SJCRH30 (cell line): Measurements from ENCODE around the gene SYNDIG1. TPM values are rescaled to one million over a fixed set of nuclear protein-coding genes. Genes with fewer than 3 reads are reported as not detected.
A peak's percentile ranks its signal among the peaks of the same experiment; 100 is the strongest.

Experiments used
- DNase-seq, 2 experiments: peaks; one replicate each; pipeline ENCODE4 v3.0.0-alpha.2; 2015 to 2020
- H3K27ac ChIP-seq: fragments of 250-450 bp; sonication (Bioruptor Pico); 2 replicates; pipeline ENCODE4 v1.5.1; 2020; ENCODE audit warnings: mild to moderate bottlenecking, moderate library complexity
- H3K27me3 ChIP-seq: fragments of 250-450 bp; sonication (Bioruptor Pico); 2 replicates; pipeline ENCODE4 v1.5.1; 2020; ENCODE audit warnings: mild to moderate bottlenecking, moderate library complexity
- H3K36me3 ChIP-seq: fragments of 250-450 bp; sonication (Bioruptor Pico); 2 replicates; pipeline ENCODE4 v1.5.1; 2020; ENCODE audit warnings: mild to moderate bottlenecking, moderate library complexity
- H3K4me1 ChIP-seq: fragments of 250-450 bp; sonication (Bioruptor Pico); 2 replicates; pipeline ENCODE4 v1.5.1; 2020; ENCODE audit warnings: mild to moderate bottlenecking, moderate library complexity
- H3K4me3 ChIP-seq: fragments of 250-450 bp; sonication (Bioruptor Pico); 2 replicates; pipeline ENCODE4 v1.5.1; 2020; ENCODE audit warnings: mild to moderate bottlenecking, moderate library complexity
- H3K9me3 ChIP-seq: fragments of 250-450 bp; sonication (Bioruptor Pico); replicated peaks from 2 replicates; pipeline ENCODE4 v1.5.1; 2020; ENCODE audit warnings: mild to moderate bottlenecking, moderate library complexity
- total RNA-seq: library from RNA; depleted of rRNA; stranded (reverse); fragments of >200 nt; shearing (Covaris generic); gene quantifications from 2 replicates; pipeline ENCODE4 v1.2.3, GENCODE V29; 2014

SYNDIG1 gene
- total RNA-seq, 1 experiment from 2014 or later: not detected

DNA sequence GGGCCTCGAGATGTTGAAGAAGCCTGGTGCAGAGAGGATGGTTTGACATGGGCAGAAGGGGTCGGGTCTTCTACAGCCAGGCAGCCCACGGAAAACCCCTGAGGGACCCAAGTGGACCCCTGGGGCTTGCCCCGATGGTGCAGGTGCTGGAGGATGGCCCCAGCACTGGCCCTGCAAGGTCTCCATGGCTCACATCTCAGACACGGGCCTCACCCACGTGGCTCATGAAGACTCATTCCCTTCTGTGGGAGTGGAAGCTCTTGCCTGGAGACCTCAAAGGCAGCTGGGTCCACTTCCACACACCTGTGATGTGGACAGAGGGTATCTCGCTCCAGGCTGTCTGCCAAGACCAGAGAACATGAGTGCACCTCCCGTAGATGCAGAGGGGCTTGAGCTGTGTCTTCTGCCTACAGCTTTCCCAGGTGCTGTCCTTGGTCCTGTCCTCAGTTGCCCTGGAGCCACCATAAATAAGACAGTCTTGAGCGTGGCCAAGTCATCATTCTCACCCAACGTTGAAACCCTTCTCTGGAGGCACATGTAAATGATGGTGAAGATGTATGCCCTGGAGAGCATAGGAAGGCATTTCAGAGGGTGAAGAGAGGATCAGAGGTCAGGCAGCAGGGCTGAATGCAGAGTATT lies 108.0 kb downstream of the SYNDIG1 start:
- Histone ChIP-seq H3K9me3 (no peaks in the 10 kb centered on the region), H3K27me3 (no peaks in the 10 kb centered on the region), H3K36me3 (no peaks in the 10 kb centered on the region), H3K27ac (no peak overlapping the region), H3K4me3 (no peak overlapping the region), H3K4me1 (no peaks in the 10 kb centered on the region)
- peak in 1 of 2 experiments; percentile 32 for DNase-seq

DNA sequence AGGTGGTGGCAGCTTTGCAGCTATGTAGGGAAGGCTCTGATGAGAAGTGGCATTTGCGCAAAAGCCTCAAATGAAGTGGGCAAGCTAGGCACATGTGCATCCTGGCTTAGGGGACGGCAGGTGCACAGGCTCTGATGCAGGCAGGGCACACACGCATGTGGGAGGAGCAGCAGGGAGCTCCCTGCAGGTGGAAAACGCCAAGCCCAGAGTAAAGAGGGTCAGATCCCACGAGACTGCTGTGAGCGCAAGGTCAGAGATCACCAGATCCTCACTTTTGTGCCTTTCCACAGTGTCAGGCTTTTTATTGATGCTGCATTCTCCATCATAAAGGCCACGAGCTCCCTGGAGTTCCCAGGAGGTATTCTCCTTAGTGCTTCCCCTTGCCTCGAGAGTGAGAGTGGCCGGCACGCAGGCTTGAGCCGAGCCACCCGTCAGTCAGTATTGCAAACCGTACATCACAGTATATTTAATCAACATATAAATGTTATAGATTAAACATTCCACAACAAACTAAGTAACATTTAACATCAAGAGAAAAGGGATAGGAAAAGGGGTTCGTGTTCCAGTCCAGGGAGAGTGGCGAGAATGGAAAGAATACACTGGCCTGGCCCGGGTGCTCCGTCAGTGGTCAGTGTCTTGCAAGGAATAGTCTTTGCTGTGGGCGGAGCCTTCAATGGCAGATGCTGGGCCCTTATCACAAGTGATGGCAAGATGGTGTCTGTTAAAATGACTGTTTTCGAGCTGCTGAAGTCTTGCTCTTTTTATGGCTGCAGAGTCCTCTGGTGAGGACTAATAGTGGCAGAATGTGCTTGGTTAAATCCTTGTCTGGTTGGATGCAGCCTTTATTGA lies 109.4 kb downstream of the SYNDIG1 start:
- H3K4me1 ChIP-seq: no peaks in the 10 kb centered on the region
- H3K36me3 ChIP-seq: no peaks in the 10 kb centered on the region
- H3K27me3 ChIP-seq: no peaks in the 10 kb centered on the region
- H3K9me3 ChIP-seq: no peaks in the 10 kb centered on the region
- H3K4me3 ChIP-seq: no peak overlapping the region
- H3K27ac ChIP-seq: no peak overlapping the region
- DNase-seq: no peak

- no peaks in the 10 kb centered on the region for H3K36me3 ChIP-seq
- H3K27me3 ChIP-seq: peaks cover 1% of the 10 kb centered on the region; the same call in 1 of the 2 replicates
- H3K9me3 ChIP-seq: no peaks in the 10 kb centered on the region
- no peak overlapping the region for H3K27ac ChIP-seq
- DNase-seq: no peak
- H3K4me3 ChIP-seq: no peak overlapping the region
- no peaks in the 10 kb centered on the region for H3K4me1 ChIP-seq
Observed at GRCh38 chr20:24579475-24579874, 110.0 kb downstream of the SYNDIG1 start.

DNA sequence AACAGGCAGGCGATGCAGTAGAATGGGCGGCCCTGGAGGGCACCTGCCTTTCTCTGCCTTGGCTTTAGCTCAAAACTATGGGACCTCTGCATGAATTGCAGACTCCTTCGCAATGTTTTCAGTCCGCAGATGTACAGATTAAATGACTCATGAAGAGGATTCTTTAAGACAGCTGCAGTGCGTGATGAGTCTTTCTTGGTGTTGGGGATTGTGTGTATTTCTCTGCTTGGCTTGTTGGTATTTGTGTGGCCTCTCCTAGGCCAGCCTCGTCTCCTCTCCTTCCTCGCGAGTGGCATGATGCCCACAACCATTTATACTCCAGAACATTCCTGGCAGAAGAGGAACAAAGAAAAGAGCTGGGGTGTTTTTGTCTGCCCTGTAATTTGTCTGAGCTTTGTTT lies 110.6 kb downstream of the SYNDIG1 start:
- H3K9me3 ChIP-seq: no peaks in the 10 kb centered on the region
- H3K4me3 ChIP-seq: no peak overlapping the region
- no peaks in the 10 kb centered on the region for H3K4me1 ChIP-seq
- DNase-seq: peak in 1 of 2 experiments; percentile 24
- H3K36me3 ChIP-seq: no peaks in the 10 kb centered on the region
- H3K27ac ChIP-seq: no peak overlapping the region
- peaks cover 2% of the 10 kb centered on the region; the same call in 1 of the 2 replicates for H3K27me3 ChIP-seq

DNA sequence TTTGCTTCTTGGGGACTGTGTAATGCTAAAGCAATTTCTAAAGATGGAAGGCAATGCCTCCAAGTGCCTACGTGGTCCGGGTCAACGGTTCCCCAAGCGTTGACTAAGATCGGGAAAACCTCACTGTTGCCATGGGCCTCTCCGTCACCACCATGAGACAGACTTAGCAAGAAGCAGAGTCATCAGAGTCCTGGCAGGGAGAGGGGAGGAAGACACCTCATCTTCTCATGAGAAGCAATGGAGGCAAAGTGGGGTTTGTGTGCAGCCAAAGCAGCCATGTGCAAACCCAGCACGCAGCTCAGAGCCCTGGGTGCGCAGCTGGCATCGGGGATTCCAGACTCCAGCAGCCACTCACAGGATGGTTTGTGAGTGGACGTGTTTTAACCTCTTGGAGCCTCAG lies 111.4 kb downstream of the SYNDIG1 start:
- no peaks in the 10 kb centered on the region for H3K9me3 ChIP-seq
- H3K27ac ChIP-seq: no peak overlapping the region
- H3K4me1 ChIP-seq: no peaks in the 10 kb centered on the region
- no peak overlapping the region for H3K4me3 ChIP-seq
- DNase-seq: no peak
- no peaks in the 10 kb centered on the region for H3K36me3 ChIP-seq
- peaks cover 8% of the 10 kb centered on the region for H3K27me3 ChIP-seq

DNA sequence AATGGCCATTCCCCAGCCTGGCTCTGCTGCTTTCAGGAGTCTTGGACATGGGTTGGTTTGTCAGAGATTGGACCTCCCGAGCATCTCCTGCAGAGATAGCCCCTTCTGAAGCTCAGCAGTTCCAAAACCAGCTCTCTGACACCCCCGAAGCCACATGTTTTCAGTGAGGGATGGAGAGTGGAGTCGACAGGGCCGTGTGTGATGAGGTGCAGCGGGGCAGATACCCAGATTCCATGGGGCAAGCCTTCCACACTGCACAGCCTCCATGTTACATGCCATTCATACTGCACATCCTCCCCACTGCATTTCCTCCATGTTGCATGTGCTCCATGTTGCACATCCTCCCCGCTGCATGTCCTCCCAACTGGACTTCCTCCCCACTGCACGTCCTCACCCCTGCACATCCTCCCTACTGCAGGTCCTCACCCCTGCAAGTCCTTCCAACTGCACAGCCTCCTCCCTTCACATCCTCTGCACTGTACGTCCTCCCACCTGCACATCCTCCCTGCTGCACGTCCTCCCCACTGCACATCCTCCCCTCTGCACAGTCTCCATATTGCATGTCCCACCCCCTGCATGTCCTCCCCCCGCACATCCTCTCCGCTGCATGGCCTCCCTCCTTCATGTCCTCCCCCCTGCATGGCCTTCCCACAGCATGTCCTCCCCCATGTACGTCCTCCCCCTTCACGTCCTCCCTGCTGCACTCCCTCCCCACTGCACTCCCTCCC lies 112.2 kb downstream of the SYNDIG1 start:
- Histone ChIP-seq H3K4me1 (no peaks in the 10 kb centered on the region), H3K9me3 (no peaks in the 10 kb centered on the region), H3K27me3 (peaks cover 8% of the 10 kb centered on the region), H3K27ac (no peak overlapping the region), H3K4me3 (no peak overlapping the region), H3K36me3 (no peaks in the 10 kb centered on the region)
- no peak for DNase-seq

- no peaks in the 10 kb centered on the region for H3K36me3 ChIP-seq
- no peaks in the 10 kb centered on the region for H3K9me3 ChIP-seq
- peaks cover 8% of the 10 kb centered on the region for H3K27me3 ChIP-seq
- no peak overlapping the region for H3K4me3 ChIP-seq
- no peaks in the 10 kb centered on the region for H3K4me1 ChIP-seq
- no peak for DNase-seq
- no peak overlapping the region for H3K27ac ChIP-seq
Observed at GRCh38 chr20:24582373-24583168, 113.1 kb downstream of the SYNDIG1 start.

GRCh38 chr20:24583169-24583792 lies 113.9 kb downstream of the SYNDIG1 start:
- H3K36me3 ChIP-seq: no peaks in the 10 kb centered on the region
- no peak for DNase-seq
- no peaks in the 10 kb centered on the region for H3K9me3 ChIP-seq

GRCh38 chr20:24584078-24584477 lies 114.6 kb downstream of the SYNDIG1 start:
- no peaks in the 10 kb centered on the region for H3K36me3 ChIP-seq
- H3K9me3 ChIP-seq: no peaks in the 10 kb centered on the region
- H3K4me3 ChIP-seq: no peak overlapping the region
- H3K27ac ChIP-seq: no peak overlapping the region
- no peak for DNase-seq
- H3K4me1 ChIP-seq: no peaks in the 10 kb centered on the region
- H3K27me3 ChIP-seq: peaks cover 8% of the 10 kb centered on the region

More at GRCh38 chr20:24583169-24583792, 113.9 kb downstream of the SYNDIG1 start:
- Histone ChIP-seq H3K4me3 (no peak overlapping the region), H3K27ac (no peak overlapping the region), H3K27me3 (peaks cover 8% of the 10 kb centered on the region), H3K4me1 (no peaks in the 10 kb centered on the region)

- Histone ChIP-seq H3K27ac (no peak overlapping the region), H3K4me1 (no peaks in the 10 kb centered on the region), H3K4me3 (no peak overlapping the region), H3K27me3 (peaks cover 8% of the 10 kb centered on the region), H3K9me3 (no peaks in the 10 kb centered on the region), H3K36me3 (no peaks in the 10 kb centered on the region)
- no peak for DNase-seq
Observed at GRCh38 chr20:24584538-24585356, 115.3 kb downstream of the SYNDIG1 start.

DNA sequence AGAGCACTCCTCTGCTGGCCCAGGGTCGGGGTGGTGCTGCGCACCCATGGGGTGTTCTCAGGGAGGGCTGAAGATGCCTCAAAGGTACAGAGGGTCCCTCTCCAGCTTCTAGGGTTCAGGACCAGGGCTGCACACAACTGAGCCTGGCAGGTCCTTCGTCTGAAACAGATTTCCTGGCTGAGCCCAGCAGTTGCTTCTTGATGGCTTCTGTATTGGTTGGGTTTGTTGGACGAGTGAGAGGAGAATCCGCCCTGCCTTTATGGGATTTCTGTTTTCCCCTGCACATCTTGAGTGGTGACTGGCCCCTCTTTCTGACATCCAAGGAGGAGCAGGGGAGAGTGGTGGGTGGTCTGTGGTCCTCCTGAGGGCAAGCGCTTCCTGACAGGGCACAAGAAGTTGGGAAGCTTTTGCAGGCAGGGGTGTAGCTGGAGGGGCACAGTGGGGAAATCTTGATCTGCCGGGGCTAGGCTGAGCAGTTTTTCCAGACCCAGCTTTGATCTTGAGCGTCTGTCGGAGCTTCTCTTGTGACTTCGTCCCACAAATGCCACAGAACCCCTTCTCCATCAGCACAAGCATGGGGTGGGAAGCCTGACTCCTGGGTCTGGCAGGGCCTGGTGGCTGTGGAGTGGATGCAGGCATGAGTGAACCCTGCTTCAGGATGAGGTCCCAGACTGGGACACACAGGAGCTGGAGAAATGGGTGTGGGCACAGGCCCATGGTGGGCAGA lies 116.5 kb downstream of the SYNDIG1 start:
- DNase-seq: no peak
- Histone ChIP-seq H3K36me3 (no peaks in the 10 kb centered on the region), H3K27ac (no peak overlapping the region), H3K4me1 (no peaks in the 10 kb centered on the region), H3K4me3 (no peak overlapping the region), H3K9me3 (no peaks in the 10 kb centered on the region), H3K27me3 (peaks cover 8% of the 10 kb centered on the region)

- Histone ChIP-seq H3K27me3 (peaks cover 8% of the 10 kb centered on the region), H3K27ac (no peak overlapping the region), H3K36me3 (no peaks in the 10 kb centered on the region), H3K4me3 (no peak overlapping the region), H3K4me1 (no peaks in the 10 kb centered on the region), H3K9me3 (no peaks in the 10 kb centered on the region)
- DNase-seq: no peak
Observed at GRCh38 chr20:24586523-24586840, 117.1 kb downstream of the SYNDIG1 start.
